ENCODE measurements around the gene FGA. TPM values are rescaled to one million over a fixed set of nuclear protein-coding genes. Genes with fewer than 3 reads are reported as not detected.

FGA gene
- total RNA-seq, 2 donors from 2014 or later, result not detected

DNA sequence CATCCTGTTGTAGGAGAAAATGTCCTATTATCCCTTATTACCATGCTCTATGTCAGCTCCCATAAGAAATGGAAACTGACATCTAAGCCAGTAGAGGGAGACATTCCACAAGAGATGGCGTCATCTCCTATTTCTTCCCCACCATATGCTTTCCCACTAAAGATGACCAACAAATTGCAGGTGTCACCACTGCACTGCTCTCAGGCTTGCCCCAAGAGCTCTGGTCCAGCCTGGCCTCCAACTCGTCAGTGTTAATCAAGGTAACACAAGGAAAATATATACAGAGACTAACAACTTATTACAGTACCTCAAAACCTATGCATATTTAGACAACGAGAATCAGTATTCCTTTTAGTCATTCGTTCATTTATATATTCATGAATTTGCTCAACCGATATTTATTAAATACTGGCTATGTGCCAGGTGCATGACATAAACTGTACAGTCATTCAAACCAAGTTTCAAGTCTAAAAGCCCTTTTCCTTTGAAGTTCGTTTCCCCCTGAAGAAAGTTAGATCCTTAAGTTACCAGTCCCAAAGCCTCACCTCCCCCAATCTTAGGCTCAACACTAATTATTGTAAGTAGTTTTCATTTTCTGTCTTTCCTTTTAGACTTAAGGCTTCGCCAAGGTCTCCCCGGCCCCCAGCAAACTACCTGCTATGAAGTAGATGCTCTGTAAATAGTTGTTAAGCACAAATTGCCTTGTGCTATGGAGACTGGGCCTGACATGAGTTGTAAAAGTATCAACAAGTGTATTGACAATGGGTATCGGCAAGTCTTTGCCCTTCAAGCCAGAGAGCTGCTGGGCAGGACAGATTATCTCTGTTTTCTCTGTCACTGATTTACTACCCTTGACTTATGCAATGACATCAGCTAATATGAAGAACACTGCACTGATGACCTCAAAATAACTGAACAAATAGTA, 30.8 kb downstream of the FGA start:
- ATAC-seq (peak; percentile 38 to 61), DNase-seq (ENCODE audit: low spot score) (no peak)
- H3K4me1 Mint-ChIP-seq (ENCODE audit: low read depth in 2 of 2), result no peaks in the 10 kb centered on the region
- no peak overlapping the region for H3K27ac Mint-ChIP-seq
- H3K9me3 Mint-ChIP-seq, result no peaks in the 10 kb centered on the region
- no peaks in the 10 kb centered on the region for H3K36me3 Mint-ChIP-seq
- peaks cover 5 to 11% of the 10 kb centered on the region in 2 donors for H3K27me3 Mint-ChIP-seq
- no peak overlapping the region for H3K4me3 Mint-ChIP-seq

DNA sequence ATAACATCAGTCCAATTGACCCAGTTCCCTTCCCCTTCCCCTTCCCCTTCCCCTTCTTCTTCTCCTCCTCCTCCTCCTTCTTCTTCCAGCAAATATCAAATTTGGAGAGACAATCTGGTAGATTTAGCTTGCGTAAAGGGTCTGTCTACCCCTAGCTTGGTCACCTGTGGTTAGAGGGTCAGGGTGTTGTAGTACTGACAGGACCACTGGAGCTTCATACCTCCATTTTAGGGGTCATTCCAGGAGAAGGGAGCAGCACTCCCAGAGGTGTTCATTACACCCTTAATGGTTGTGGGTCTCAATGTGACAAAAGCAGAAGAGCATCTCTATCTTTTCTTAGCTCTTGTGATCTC, 31.4 kb downstream of the FGA start:
- Mint-ChIP-seq H3K4me3 (no peak overlapping the region), H3K27ac (no peak overlapping the region), H3K9me3 (no peaks in the 10 kb centered on the region), H3K27me3 (peaks cover 5 to 11% of the 10 kb centered on the region in 2 donors), H3K4me1 (ENCODE audit: low read depth in 2 of 2) (no peaks in the 10 kb centered on the region), H3K36me3 (no peaks in the 10 kb centered on the region)
- peak in 1 of 2 donors; percentile 28 for ATAC-seq
- DNase-seq (ENCODE audit: low spot score), result no peak

DNA sequence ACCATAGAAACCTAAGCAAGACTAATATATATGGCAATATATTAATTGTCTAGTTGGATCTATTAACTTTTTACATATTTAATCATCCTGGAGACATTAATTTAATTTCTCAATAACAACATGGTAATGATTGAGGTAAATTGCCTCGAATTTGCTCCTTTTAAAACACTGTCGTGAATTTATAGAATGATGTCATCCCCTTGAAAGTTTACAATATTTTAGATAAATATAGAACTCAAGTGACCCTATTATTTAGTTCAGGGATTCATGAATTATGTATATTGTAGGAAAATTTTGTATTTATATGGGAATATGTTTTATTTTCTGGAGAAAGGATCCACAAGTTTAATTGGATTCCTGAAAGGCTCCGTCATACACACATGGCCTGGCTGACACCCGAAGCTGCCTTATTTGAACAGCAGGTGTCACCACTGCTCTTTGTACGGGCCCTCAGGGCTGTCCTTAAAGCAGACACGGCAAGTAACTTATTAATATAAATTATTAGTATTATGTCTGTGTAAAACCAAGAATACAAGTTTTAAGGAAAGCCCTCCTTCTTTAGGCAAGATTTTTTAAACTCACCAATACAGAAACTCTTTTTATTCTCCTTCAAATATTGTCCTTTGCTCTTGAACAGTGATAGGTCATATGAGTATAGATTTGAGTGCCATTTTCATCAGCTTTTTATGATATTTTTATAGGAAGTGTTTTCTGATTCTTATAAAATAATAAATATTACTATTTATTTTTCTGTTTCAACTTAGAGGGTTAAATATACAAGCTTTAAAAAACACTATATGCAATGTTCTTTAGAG, 38.5 kb downstream of the FGA start:
- no peak overlapping the region for H3K4me3 Mint-ChIP-seq
- peak in 1 of 2 donors; percentile 58 for ATAC-seq
- H3K27me3 Mint-ChIP-seq, result no peaks in the 10 kb centered on the region
- H3K4me1 Mint-ChIP-seq (ENCODE audit: low read depth in 2 of 2), result peaks cover 18 to 21% of the 10 kb centered on the region in 2 donors
- H3K9me3 Mint-ChIP-seq, result no peaks in the 10 kb centered on the region
- H3K27ac Mint-ChIP-seq, result no peak overlapping the region
- H3K36me3 Mint-ChIP-seq, result peaks cover 14% of the 10 kb centered on the region
- DNase-seq (ENCODE audit: low spot score), result peak; percentile 67

DNA sequence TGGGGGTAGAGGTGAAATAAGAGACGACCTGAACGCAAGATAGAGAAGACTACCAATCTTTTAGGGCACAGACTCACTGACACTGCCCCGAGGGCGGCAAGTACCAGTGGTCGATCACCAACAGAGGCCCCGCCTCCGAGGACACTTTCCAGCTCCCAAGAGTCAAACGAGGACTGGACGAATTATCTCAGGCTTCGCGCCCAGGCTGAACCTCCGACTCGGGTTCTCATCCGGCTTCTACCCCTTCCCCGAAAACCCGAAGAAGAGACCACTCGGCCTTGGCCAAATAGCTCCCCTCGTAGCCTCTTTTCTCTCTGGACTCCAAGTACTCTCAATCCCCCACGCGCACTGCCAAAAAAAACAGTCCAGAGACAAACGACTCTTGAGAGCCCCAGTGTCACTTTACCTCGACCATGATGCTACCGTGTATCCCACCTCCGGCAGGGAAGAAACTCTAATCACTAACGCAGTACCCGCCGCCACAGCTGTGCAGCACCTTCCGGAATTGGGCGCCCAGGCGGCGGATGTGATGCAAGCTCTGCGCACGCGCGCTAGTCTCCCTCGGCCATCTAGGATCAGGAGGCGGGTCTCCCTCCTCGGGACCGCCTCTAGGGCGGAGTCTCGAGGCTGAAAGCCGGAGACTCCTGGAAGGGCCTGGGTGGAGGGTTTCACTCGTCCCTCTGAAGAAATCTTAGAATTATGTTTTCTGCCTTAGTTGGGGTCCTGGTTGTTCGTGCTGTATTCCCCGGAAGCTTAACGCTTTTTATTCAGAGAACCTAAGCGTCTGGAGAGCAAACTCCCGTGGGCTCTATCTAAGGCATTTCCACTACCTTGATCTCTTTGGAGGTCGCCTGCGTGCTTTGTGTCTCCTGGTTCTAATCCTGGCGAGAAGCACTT, 40.4 kb downstream of the FGA start, which contains the start of gene PLRG1:
Gene PLRG1, minus strand, starts transcription at position 507 of the 897 bp plus-strand sequence. Its CDS starts 92 bp downstream, at position 415.
- no peaks in the 10 kb centered on the region for H3K9me3 Mint-ChIP-seq
- H3K27ac Mint-ChIP-seq, result peak within 1 kb of the TSS; percentile 89 to 94
- DNase-seq (ENCODE audit: low spot score) (peak; percentile 95), ATAC-seq (peak; percentile 100)
- peak within 1 kb of the TSS; percentile 98 for H3K4me3 Mint-ChIP-seq
- H3K27me3 Mint-ChIP-seq, result no peaks in the 10 kb centered on the region
- H3K4me1 Mint-ChIP-seq (ENCODE audit: low read depth in 2 of 2), result peaks cover 18 to 21% of the 10 kb centered on the region in 2 donors
- H3K36me3 Mint-ChIP-seq, result peaks cover 14% of the 10 kb centered on the region

DNA sequence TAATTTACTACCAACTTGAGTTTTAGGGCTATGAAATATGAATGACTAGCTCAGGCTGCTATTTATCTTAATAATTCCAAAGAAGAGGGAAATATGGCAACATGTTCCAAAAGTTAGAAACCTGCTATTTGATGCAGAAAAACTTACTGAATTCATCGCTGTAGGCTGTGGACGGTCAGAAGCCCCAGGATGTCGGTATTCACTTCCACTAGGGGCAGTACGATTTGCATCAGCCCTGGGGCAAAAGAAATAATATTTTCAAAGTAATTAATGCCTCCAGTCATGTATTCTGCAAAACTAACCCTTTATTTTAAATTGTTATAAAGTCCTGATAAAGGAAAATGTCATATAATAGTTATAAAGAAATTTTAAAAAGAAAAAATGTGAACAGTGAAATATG, 44.9 kb downstream of the FGA start:
- no peak overlapping the region for H3K4me3 Mint-ChIP-seq
- H3K9me3 Mint-ChIP-seq, result no peaks in the 10 kb centered on the region
- peaks cover 29% of the 10 kb centered on the region for H3K36me3 Mint-ChIP-seq
- DNase-seq (ENCODE audit: low spot score) (no peak), ATAC-seq (no peak)
- no peaks in the 10 kb centered on the region for H3K27me3 Mint-ChIP-seq
- no peak overlapping the region for H3K27ac Mint-ChIP-seq
- H3K4me1 Mint-ChIP-seq (ENCODE audit: low read depth in 2 of 2), result peaks cover 18% of the 10 kb centered on the region in 2 donors

DNA sequence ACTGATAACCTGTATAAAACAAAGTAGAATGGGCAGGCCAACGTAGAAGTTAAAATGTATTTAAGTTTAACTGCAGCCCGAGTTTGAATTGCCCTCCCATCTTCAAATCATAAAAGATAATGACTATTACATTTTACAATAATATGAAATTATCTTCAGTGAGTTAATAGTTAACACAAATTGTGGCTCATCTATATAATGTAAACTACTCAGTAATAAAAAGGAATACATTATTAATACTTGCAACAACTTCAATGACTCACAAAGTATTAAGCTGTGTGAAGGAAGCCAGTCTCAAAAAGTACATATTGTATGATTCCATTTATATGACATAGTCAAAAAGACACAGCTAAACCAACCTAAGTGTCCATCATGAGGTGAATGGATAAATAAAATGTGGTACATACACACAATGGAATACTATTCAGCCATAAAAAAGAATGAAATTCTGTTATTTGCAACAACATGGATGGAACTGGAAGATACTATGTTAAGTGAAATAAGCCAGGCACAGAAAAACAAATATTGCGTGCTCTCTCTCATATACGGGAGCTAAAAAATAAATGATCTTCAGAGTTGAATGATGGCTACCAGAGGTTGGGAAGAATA, 48.2 kb downstream of the FGA start:
- no peak for ATAC-seq

More for the DNA sequence above, 48.2 kb downstream of the FGA start:
- Mint-ChIP-seq H3K4me3 (no peak overlapping the region), H3K36me3 (peaks cover 35% of the 10 kb centered on the region), H3K27ac (no peak overlapping the region), H3K4me1 (ENCODE audit: low read depth in 2 of 2) (peaks cover 3 to 4% of the 10 kb centered on the region in 2 donors), H3K27me3 (no peaks in the 10 kb centered on the region), H3K9me3 (no peaks in the 10 kb centered on the region)
- DNase-seq (ENCODE audit: low spot score), result no peak

Other genes with a start within 250 kb of the FGA start
- not detected for gene DCHS2, start 98.9 kb downstream of the FGA start, total RNA-seq
- 100 to 1,000 TPM in 1 of 2 donors, 10 to 100 TPM in 1; 84.5 to 109 TPM for gene PLRG1, start 40.3 kb downstream of the FGA start, total RNA-seq
- gene FGB, start 27.7 kb downstream of the FGA start, total RNA-seq, result not detected
- not detected for gene FGG, start 21.9 kb upstream of the FGA start, total RNA-seq
- gene LRAT, start 153.3 kb upstream of the FGA start, total RNA-seq, result not detected
- not detected for gene RBM46, start 190.5 kb upstream of the FGA start, total RNA-seq